HL-60/S4 treated with phorbol 12-myristate 13-acetate at 8.2 ng/mL for 4 days and 3 days (cell line): ENCODE results near the gene DNAJC4.

Source experiments
- in situ Hi-C: fragments of 300-500 bp; cut with MboI; formaldehyde crosslinking; loops from 2 replicates; pipeline ENCODE4 v1.15.0; 2022; ENCODE audit warnings: low sequenced_read_pairs

DNAJC4 gene, protein sequence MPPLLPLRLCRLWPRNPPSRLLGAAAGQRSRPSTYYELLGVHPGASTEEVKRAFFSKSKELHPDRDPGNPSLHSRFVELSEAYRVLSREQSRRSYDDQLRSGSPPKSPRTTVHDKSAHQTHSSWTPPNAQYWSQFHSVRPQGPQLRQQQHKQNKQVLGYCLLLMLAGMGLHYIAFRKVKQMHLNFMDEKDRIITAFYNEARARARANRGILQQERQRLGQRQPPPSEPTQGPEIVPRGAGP

DNA sequence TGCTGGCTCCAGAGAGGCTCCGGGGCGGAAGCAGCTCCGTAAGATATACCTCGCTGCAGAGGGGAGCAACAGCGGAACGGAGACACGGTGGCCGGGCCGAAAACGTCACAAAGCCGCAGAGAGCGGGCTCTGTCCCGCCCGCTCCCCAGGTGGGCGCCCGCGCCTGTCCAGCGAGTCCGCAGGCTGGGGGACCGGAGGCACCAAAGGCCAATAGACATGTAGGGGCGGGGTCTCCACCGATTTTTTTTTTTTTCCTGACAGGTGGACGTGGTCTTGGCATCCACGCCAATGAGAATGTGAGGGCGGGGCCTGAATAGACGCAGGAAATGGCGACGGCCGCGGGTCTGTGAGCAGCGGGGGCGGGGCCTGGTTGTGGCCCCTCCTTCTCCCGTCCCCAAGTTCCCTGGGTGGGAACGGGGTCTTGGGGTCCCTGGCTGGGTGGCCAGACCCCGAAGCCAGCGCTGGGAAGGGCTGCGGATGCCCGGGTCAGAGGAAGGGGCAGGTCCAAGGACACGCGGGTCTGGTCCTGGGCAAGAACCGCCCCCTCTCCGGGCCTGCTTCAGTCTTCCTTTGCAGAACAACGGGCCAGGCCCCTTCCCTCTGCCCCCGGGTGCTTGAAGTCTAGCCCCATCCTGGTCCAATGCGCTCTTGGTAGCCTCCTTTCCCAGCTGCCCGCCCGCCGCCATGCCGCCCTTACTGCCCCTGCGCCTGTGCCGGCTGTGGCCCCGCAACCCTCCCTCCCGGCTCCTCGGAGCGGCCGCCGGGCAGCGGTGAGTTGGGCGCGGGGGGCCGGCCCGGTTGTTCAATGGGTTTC is at the start of gene DNAJC4:
Gene DNAJC4 (plus strand): TSS at position 378 of the 814 bp plus-strand sequence. CDS start 307 bp downstream, at position 685.
- in situ Hi-C loops = loop anchor here (25.0 kb wide), 1 partner anchor 107 kb away; the partner anchor contains the start of gene CCDC88B

DNA sequence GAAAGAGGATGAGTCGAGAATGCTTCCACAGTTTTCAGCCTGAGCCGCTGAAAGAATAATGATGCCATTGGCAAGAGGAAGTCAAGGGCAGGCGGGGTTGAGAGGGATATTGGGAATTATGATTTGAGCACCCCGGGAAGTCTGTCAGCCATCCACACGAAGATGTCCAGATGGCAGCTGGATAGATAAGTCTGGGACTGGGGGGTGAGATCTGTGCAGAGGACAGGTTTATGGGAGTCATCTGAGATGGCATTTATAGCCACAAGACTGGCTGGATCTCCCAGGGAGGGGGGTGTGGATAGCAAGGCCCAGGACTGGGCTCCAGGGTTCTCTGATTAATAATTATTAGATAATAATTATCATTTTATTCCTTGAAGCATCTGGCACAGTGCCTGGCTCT is 49.5 kb upstream of the DNAJC4 start:
- in situ Hi-C loops = no loop called here

DNA sequence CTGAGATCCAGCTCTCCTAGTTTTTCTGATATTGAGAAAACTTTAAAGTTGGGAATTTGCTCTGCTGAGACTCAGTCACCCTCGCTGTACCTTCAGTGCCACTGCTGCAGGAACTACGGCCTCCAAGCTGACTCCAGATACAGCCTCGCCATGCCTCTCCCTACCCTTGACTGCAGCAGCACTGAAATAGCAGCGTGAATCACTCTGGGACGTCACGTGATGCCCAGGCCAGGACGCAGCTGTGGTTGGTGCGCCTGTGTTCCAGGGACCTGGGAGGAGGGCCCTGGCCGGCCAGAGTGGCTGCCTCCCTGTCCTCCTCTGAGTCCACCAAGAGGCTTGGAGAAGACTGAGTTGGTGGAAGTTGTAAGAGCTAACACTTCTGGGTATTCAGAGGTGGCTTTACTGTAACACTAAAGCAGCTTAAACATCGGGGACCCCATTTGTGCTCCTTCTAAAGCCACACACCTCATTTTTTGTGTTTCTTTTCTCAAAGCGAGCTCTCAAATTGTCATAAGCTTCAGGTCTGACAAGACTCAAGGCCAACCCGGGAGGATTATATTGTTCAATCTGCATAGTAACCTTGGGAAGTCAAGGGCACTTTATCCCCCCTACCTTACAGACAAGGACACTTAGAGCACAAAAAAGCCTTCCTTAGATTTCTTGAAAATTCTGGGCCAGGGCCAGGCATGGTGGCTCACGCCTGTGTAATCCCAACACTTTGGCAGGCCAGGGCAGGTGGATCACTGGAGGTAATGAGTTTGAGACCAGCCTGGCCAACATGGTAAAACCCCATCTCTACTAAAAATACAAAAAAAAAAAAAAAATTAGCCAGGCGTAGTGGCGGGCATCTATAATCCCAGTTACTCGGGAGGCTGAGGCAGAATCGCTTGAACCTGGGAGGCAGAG is 48.6 kb upstream of the DNAJC4 start:
- in situ Hi-C loops = no loop called here

DNA sequence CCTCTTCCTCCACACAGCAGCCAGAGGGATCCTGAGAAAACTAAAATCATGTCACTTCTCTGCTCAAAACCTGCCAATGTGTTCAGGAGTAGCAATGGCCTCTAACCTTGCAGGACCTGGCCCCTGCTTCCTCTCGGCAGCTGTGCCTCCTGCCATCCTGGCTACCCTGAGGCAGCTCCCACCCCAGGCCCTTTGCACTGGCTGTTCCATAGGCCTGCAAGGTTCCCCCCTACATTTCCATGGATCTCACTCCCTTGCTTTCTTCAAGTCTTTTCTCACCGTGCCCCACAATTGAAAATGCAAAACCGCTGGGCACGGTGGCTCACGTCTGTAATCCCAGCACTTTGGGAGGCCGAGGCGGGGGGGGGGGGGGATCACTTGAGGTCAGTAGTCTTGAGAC is 46.5 kb upstream of the DNAJC4 start:
- in situ Hi-C loops = no loop called here

DNA sequence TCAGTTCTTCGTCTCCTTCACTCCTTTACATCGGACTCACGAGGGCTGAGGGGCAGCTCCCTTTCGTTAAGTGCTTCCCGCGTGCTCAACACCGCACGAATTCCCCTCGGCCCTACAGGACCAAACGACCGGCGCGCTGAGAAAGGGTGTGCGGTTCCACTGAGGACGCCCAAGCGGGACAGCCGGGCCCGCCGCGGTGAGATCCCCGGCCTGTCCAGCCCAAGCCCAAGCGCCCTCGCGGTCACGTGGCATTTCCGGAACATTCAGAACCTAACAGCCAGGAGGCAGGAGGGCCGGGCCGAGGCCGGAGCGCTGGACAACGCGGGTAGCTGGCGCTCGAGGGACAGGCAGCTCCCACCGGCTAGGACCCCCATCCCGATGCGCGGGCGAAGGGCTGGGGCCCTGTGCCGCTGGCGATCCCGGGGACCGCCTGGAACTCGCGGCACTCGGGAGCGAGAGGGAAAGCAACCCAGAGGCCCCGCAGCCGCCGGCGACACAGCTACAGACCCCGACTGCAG is 45.1 kb upstream of the DNAJC4 start:
- in situ Hi-C loops = no loop called here

DNA sequence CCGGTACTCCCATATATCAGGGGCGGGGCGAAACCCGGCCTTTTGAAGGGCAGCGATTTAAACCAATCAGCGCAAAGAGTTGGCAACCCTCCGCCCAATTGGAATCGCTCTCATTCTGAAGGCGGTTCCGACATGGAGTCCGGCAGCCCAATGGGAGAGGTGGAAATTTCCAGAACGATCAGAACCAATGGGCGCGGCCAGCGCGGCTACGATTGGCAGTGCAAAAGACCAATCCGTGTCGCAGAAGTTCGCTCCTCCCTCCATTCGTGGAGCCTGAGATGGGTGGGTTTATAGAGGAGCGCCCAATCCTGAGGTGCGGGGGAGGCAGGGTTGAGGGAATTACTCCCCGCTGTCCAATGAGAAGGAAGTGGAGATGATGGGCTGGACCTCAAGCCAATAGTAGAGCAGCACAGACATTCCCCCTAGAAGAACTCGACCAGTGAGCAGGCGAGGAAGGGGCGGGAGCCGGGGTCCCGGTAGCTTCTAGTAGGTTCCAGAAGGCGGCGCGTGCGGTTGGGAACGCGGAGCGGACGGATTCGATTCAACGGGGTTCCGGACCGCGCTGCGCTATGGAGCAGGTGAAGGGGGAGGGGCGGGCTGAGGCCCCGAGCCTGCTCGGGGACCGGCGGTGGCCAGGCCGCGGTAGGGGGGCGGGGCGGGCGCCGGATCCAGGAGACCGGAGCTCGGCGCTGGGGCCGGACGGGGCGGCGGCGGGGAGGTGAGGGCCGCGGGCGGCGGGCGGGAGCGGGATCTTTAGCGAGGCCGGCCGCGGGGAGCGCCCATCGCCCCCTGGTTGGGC is 44.5 kb upstream of the DNAJC4 start, which contains the start of gene STIP1:
Gene STIP1 (plus strand): TSS at position 479 of the 799 bp plus-strand sequence. CDS start 91 bp downstream, at position 570.
- in situ Hi-C loops = no loop called here

DNA sequence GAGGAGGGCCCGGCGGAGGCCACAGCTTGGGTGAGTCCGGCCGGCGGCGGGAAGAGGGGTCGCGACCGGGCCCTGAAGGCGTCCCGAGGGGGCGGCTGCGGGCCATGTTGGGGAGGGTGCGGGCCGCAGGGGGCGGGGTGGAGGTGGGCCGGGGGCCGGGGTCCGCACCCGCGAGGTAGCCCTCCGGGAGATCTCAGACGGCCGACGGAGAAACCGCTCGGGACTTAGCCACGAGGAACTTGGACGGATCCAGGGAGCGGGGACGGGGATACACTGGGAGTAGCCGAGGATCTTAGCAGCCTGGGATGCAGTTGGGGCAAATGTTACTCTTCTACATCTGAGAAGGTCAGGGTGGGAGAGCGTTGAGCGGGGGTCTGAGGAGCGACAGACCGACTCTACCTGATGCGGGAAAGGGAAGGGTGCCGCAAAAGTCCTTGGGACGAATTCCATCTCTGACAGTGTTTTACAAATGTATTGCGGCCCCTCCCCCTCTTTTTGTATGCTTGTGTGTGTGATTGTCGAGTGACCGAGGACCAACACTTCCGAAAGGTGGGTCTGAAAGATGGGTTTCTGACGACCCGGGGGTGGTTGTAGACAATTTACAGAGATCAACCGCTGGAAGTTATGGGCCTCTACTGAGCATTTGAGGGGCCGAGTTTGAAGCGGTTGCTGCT is 43.7 kb upstream of the DNAJC4 start:
- in situ Hi-C loops = no loop called here

DNA sequence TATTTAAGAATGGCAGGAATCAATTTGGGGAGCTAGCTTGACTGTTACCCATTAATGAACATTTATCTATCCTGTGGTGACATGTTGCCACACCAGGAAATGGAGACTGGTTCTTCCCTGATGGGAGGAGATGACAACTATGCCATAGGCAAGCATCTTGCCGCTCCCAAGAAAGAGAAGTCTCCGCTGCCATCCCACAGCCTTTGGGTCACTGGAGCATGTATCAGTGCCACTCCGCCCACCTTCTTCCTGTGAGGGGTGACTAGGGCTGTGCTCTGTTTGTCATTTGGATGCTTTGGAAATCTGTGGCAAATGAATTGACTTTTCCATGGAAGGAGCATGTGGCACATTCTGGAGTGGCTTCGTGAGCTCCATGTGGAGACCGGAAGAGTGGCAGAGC is 37.9 kb upstream of the DNAJC4 start:
- in situ Hi-C loops = no loop called here

DNA sequence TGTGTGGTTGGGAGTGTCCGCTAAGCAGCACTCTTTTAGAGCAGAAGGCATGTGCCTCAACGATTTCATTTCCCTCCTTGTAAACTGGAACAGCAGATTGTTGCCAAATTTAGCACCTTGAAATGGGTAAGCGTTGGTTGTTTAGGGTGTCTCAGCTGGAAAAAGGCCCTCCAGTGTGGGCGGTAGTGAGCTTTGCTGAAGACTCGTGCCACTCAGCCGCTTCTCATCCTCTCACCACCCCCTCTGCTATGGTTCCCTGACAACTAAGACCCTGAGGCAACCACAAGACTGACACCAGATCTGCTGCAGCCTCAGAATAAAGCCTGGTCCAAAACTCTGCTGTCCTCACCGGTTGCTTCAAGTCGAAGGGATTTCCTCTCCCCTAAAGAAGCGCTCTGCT is 33.7 kb upstream of the DNAJC4 start:
- in situ Hi-C loops = no loop called here

DNA sequence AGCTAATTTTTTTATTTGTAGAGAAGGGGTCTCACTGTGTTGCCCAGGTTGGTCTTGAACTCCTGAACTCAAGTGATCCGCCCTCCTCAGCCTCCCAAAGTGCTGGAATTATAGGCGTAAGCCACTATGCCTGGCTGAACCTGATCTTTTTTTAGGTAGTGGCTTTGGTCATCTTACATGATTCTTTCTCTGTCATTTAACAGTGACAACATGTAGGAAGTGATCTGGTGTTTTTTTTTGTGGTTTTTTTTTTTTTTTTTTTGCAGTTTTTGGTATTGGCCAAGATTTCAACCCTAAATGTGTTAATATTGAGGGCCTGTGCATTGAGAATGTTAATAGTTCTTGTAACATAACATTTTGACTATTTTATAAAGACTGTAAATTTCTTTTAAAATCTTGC is 31.8 kb upstream of the DNAJC4 start:
- in situ Hi-C loops = no loop called here

DNA sequence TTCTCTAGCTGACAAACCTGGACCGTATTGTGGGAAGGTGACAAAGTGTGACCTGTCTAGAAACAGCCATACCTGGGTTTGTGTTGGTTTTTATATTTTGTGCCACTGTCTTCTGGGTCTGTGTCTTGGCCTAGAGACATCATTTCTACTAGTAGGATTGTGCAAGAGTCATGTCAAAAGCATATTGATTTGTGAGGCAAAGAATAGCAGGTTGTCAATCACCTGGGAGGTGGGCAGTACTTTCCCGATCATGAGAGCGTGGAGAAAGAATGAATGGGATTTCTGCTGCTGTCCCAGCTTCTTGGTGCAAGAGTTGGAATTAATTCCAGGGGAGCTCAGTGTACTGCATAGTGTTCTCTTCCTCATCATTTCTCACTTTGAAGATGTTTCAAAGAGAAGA is 28.8 kb upstream of the DNAJC4 start:
- in situ Hi-C loops = no loop called here

DNA sequence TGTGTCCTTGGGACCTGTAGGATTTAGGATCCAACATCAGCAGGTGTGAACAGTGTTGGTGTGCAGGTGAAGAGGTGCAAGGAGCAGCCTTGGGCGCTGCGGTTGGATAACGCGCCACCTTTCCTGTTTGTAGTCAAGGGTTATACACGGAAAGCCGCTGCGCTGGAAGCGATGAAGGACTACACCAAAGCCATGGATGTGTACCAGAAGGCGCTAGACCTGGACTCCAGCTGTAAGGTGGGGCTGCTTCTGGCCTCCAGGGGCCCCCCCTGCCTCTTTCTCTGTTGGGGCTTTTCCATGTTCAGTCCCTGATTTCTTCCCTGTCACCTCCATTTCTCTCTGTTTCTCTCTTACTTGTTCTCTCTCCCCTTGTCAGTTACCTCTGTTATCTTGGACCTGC is 27.4 kb upstream of the DNAJC4 start:
- in situ Hi-C loops = no loop called here

DNA sequence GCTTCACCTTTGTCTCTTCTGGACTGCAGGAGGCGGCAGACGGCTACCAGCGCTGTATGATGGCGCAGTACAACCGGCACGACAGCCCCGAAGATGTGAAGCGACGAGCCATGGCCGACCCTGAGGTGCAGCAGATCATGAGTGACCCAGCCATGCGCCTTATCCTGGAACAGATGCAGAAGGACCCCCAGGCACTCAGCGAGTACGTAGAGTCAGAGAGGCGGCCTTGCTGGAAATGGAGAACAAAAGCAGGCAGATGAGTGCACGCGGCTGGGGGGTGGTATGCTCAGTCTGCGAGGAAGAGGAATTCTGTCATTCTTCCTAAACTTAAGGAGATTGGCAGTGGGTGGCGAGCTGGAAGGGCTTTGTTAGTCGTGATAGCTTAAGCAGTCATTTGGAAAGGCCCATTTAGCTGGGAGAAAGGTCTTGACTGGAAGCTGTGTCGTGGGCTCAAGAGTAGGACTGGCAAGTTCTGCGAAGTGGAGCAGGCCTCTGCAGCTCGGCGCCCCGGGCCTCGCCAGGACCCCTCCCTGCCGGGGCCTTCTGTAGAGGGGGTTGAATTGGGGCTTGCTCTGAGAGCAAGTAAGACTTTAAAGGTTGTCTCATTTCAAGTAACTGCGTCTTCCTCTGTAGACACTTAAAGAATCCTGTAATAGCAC is 26.8 kb upstream of the DNAJC4 start:
- in situ Hi-C loops = no loop called here

DNA sequence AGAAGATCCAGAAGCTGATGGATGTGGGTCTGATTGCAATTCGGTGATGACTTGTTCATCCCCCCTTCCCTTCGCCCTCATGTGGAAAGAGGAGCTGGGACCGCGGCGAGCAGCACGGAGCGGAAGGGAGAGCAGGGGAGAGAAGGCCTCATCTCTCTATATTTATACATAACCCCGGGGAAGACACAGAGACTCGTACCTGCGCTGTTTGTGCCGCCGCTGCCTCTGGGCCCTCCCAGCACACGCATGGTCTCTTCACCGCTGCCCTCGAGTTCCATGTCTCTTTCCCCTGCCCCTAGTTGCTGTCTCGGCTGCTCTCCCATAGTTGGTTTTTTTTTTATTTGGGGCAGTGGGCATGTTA is 26.3 kb upstream of the DNAJC4 start:
- in situ Hi-C loops = no loop called here

DNA sequence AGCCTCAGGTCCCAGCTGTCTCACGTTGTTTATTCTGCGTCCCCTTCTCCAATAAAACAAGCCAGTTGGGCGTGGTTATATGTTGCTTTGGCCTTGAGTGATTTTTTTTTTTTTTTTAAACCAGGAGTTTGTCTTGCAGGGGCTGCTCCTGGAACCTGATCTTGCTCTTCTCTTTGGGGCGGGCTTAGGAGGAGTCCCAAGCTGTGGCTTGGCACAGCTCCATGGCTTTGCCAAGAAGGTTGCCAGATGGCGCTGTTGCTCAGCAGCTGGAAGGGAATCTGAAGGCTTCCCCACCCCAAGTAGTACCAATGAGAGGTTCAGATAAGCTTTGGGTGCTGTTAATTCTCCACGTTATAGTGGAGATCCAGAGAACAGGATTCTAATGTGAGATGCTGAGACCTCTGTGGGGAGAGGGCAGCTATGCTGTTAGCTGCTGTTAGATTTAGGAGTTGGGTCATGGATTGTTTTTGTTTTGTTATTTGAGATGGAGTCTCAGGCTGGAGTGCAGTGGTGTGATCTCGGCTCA is 25.8 kb upstream of the DNAJC4 start:
- in situ Hi-C loops = no loop called here

DNA sequence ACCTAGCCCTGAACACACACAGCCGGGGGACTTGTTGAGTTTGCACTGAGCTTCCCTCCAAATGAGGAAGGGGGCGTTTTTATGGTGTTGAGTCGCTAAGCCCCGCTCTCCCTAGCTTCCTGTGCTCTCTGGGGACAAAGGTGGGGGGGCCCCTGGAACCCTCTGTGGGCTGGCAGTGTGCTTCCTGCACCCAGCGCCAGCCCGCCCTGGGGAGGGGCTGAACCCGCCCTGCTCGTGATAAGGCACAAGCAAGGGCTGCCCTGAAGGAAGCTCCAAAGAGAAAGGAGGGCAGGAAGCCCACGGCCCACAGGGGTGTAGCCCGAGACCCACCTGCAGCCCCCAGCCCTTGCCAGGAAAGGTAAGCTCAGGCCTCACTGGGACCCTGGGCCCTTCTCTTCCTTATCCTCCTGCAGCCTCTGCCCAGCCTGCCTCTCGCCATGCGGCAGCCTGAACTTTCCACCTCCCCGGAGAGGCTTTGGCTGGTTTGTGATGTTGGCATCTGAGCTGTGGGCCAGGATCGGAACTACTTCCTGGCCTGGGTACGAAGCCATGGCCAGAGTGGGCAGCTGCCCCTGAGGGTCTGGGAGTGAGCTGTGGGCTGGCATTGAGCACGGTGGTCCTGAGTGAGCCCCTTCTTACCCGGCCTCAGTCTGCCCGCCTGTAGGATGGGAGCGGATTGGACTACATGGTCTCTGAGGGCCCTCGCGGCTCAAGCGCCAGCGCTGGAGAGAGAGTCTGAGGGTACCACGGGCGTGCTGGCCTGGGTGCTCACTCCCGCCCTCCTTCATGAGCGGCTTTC is 23.7 kb upstream of the DNAJC4 start, which contains the start of gene FERMT3:
Gene FERMT3 (plus strand): TSS at position 265 of the 799 bp plus-strand sequence. CDS start 644 bp downstream, outside the sequence.
- in situ Hi-C loops = no loop called here

DNA sequence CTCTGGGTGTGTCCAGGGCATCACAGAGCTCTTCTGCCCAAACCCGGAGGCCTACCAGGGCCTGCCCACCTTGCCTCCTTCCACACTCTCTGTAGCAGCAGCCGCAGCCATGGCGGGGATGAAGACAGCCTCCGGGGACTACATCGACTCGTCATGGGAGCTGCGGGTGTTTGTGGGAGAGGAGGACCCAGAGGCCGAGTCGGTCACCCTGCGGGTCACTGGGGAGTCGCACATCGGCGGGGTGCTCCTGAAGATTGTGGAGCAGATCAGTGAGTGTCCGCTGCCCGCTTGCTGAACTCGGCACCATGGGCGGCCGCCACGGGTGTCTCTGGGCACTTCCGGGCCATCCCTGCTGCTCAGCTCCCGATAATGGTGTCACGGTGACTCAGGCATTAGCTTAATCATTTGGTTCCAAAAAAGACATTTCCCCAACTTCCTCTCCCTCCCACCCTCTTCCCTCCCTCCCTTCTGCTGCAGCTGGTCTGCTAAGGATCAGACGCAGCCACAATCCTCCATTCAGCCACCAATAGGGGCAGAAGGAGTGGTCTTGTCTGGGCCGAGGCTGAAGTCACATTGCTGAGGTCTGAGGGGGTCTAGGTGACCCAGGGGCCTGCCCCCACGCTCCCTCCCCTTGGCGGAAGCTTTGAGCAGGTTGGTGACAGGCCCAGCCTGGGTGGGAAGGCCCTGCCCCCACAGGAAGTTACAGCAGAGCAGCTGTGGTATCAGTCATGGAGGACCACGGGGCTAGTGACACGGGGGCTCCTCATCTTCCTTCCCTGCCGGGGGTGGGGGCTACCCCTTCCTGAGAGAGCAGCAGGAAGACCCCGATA is 22.9 kb upstream of the DNAJC4 start:
- in situ Hi-C loops = no loop called here
